HG02970 (cell line): ENCODE results near the gene SMPD2.

ENCODE experiments used
- ATAC-seq: cut with Tn5 transposase; IDR thresholded peaks from one replicate; pipeline ENCODE4 v1.9.1; 2021; ENCODE audit warnings: mild to moderate bottlenecking, moderate library complexity, moderate number of reproducible peaks; ENCODE audit not compliant: unreplicated experiment, low FRiP score

SMPD2 gene, protein sequence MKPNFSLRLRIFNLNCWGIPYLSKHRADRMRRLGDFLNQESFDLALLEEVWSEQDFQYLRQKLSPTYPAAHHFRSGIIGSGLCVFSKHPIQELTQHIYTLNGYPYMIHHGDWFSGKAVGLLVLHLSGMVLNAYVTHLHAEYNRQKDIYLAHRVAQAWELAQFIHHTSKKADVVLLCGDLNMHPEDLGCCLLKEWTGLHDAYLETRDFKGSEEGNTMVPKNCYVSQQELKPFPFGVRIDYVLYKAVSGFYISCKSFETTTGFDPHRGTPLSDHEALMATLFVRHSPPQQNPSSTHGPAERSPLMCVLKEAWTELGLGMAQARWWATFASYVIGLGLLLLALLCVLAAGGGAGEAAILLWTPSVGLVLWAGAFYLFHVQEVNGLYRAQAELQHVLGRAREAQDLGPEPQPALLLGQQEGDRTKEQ

DNA sequence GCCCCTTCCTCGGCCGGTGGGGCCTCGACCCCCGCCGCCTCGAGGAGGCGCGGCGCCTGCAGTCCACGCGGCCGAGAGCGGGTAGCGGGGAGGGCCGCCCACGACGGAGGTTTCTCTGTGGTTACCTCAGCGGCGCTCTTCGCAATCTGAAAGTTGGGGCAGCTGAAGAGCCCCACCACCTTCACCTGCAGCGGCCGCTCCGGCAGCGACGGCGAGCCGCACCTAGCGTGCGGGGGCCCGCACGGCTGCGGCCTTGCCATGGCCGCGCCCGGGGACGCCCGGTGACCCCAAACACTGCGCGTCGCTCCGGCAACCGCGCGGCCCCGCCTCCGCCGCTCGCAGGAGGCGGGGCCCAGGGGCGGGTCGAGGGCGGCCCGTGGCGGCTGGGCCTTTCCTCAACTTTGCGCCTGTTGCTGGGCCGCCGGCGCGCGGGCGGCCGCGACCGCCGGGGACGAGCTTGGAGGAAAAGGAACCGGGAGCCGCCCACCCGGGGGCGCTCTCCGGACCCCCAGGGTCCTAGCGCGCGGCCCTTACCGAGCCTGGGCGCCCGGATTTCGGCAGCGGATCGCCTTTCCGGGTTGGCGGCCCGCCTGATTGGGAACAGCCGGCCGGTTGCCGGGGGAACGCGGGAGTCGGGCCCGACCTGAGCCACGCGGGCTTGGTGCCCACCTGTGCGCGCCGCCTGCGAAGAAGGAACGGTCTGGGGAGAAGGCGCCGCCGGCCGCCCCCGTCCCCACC lies at the start of gene SMPD2, which contains the start of gene PPIL6:
TSS of gene SMPD2 (plus strand) at position 394 of the 738 bp plus-strand sequence. CDS start 398 bp downstream, outside the sequence.
TSS of gene PPIL6 (minus strand) at position 298 of the 738 bp plus-strand sequence. CDS start at position 260, 38 bp downstream.
- ATAC-seq: peak; percentile 91

DNA sequence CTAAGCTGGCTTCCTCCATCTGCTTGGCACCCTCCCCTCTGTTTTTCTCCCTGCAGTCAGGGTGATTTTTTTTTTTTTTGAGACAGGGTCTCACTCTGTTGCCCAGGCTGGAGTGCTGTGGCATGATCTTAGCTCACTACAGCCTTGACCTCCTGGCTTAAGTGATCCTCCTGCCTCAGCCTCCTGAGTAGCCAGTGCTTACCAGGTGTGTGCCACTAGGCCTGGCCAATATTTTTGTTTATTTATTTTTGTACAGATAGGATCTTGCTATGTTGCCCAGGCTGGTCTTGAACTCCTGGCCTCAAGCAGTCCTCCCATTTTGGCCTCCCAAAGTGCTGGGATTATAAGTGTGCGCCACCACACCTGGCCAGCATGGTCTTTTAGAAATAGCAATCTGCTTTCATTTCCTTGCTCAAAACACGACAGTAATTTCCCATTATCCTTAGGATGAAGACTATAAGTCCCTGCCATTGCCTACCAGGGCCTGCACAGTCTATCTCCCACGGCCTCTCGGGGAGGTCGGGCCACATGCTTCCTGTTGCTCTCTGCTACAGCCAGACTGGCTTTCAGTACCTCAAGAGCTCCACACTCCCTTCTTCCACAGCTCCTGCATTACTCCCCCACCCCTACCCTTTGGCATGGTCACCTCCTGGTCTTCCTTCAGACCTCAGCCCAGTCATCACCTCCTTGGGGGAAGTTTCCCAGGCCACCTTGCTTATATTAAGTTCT lies 47.2 kb upstream of the SMPD2 start:
- no peak for ATAC-seq

DNA sequence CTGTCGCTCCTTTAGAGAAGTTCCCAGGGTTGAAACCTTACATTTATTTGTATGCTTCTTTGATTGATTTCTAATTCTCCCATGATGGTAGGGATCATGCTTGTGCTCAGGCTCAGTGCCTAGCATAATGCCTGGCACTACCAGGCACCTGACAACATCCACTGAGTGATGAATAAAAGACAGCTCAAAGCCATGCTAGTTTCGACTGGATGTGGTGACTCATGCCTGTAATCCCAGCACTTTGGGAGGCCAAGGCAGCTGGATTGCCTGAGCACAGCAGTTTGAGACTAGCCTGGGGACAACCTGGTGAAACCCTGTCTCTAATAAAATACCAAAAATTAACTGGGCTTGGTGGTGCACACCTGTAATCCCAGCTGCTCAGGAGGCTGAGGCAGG lies 46.6 kb upstream of the SMPD2 start:
- no peak for ATAC-seq

DNA sequence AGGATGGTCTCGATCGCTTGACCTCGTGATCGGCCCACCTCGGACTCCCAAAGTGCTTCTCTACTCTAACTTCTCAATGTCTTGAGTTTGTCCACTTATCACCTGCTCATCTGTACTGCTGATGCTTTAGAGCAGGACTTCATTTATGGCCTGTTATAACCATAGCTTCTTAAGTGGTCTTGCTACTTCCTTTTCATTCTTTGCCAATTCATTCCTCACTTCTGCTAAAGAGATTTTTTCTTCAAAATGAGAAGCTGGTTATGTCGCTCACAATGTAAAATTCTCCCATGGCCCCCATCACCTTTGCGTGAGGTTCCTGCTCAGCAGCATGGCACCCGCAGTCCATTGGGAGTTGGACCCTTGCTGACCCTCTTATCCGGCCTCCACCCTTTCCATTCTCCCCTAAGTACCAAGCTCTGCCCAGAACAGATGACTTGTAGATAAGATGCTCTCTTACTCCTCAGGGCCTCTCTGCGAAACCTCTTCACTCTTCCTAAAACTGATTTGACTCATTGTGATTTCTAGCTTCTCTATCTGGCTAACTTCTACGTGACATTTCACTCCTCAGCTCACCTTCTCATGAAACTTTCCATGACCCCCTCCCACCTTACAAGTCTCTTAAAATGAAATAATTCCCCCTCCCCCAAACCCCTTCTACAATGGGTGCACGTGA lies 44.3 kb upstream of the SMPD2 start:
- no peak for ATAC-seq

DNA sequence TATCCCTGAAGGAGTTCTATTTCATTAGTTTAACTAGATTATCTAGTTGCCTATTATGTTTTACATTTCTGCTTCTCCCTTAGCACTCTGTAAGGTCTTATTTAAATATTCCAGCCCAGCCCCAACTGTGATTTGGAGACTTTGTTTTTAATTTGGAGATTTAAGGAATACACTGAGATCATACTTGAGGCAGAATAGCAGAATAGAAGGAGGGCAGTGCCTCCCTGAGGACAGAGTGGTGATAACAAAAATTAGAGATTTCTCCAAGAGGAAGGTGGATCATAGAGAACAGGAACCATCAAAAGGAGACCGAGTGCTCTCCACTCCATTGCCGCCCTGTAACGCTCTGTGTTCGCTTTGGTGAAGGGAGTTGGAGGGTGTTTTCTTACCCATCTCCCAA lies 43.5 kb upstream of the SMPD2 start:
- ATAC-seq: no peak

DNA sequence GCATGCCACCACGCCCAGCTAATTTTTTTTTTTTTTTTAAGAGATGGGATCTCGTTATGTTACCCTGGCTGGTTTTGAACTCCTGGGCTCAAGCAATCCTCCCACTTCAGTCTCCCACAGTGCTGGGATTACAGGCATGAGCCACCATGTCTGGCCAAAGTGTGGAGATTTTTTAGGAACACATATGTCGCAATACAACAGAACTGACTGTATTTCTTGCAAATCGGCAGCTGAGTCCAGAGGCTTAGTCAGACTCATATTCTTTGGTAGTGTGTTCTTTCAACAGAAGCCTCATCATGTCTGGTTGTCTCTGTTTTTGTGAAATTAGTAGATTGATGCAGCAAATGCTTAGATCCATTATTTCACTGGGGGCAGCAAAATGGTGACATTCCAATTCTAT lies 34.3 kb upstream of the SMPD2 start:
- ATAC-seq: no peak

DNA sequence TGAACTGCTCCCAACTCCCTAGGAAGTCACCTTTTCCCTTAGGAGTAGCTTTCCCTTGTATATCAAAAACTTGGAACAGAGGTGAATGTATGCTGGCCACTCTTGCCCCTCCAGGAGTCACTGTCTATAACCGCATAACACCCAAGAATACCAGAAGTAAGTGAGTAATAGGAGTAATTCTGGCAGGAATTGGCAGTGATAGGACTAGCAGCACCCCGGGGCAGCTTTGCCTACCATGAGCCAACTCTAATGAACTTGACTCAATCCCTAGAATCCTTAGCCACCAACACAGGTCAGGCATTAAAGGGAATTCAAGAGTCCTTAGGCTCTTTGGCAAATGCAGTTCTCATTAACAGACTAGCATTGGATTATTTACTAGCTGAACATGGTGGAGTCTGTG lies 29.5 kb upstream of the SMPD2 start:
- no peak for ATAC-seq

DNA sequence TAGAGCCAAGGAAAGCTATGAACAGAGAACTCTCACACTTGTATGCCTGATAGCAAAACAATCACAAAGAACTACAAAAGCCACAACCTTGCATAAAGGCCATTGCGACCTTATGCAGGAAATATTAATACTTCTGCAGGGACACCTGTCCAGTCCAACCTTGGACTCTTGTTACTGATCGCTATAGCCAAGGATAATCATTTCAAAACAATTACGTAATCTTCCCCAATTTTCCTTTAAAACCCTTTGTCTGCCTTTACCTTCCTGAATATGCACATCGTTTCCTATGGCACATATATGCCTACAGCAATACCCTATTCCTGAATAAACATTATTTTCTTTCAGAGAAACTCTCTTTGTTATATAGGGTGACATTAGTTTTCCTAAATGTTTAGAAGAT lies 22.9 kb upstream of the SMPD2 start:
- no peak for ATAC-seq

DNA sequence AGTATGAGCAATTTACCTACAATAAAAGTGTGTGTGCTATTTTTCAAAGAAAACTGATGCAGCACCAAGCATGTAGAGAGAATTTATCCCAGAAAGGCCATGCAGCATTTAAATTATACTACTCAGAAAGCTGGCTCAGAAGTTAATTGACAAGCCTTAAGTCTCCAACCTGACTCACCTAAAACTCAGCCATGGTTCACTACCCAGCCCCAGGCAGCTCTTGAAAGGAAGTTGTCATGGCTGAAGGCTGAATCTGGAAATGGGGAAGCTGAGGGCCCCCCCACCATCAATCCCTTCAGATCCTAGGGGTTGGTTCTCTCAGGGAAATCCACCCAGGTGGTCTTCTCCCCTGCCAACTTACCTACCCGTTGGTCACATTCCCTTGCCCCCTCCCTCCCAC lies 19.8 kb upstream of the SMPD2 start:
- no peak for ATAC-seq

DNA sequence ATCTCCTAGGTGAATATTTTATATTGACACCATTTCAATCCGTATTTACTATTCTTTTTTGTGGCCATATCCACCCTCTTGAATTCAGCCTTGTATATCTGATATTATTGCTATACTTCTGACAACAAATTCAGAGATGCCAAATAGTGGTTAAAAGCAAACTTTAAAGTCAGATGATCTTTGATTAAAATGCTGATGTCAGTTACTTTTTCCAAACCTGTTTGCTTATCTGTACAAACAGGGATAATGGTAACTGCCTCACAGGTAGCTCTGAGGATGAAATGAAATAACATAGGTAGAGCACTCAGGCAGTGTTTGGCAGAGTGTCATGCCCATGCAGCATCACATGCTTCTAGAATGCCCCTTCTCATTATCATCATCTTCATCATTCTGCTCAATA lies 19.3 kb upstream of the SMPD2 start:
- ATAC-seq: no peak

DNA sequence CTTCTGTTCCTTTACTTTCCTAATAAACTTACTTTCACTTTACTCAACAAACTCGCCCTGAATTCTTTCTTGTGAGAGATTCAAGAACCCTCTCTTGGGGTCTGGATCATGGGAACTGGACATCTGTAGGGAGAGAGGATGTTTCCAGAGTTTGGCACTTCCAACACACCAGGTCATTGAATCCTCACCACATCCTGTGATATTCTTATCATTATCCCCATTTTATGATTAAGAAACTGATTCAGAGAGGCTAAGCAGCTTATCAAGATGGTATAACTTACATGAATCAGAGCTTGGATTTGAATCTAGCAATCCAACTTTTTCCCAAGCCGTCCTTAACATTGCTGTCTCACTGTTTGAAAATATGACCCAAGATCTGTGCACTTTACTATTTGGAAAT lies 15.6 kb upstream of the SMPD2 start:
- ATAC-seq: no peak

DNA sequence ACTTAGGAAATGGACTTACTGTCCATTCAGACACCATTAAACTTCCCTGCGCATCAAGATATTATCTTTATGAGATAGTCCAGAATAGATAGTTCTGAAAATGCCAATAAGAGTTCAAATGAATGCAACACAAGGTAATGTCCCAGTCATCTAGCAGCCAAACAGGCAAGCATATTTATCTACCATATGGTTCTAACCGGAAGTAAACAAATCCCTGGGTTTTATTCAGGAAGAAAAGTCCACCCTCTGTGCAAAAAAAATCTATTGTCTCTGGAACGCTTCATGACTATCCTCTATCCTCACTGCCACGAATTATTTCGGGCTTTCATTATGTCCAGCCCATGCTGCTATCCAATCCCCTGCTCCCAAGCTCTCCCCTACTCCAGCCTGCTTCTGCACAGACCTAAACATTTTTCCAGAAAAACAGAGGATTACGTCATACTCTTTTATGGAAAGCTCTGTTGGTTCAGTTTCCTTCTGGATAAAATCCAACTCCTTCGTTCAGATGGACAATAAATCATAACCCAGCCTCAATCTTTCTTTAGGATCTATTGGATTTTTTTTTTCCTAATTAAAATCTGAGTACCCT lies 11.5 kb upstream of the SMPD2 start:
- no peak for ATAC-seq

DNA sequence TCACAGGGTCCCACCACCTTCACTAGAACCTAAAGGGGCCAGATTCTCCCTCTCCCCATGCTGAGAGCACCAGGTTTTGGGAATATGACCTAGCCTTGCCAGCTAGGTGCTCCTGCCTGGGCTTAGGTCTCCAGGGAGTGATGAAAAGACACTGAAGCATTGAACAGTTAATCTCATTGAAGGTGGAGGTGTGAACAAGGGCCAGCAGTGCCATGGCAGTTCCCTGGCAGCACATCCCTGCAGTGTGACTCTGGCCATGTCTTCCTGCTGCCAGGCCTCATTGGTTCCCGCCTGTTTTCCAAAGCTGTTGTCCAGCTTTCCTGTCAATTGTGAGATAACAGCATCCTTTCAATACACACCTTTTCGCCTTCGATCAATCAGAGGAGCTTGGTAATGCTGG lies 11.0 kb upstream of the SMPD2 start:
- ATAC-seq: no peak

DNA sequence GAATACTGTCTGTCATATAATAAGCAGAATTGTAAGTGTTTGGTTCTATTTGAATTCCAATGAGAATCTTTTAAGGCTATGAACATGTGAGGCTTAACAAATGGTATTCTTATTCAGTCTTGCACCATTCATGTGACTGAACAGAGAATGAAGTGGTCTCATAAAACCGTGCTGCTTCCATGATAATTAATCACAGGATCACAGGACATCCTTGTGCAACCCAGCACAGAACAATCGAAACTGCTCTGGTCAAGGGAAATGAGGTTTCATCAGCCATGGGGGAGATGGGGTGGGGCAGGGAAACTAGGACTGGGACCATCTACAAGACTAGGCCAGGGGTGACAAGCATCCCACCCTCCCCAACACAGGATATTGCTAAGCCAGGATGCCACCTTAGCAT lies 6.1 kb upstream of the SMPD2 start:
- no peak for ATAC-seq

DNA sequence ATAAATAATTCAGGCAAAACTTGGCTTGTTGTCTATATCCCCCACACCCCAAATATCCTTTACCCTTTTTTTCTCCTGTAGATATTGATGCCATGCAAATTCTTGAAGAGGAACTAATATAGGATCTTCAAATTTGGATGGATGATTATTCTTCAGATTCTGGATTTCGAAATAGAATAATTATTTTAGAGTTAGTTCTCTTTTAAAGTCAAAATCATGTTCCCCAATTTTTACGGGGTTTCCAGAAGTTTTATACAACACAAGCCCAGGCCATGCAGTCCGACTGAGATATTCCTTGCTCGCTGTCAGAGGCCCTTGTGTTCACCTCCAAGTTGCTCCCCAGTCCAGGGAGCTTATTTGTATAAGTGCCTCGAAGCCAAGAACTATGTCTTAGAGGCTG lies 4.5 kb upstream of the SMPD2 start:
- no peak for ATAC-seq

DNA sequence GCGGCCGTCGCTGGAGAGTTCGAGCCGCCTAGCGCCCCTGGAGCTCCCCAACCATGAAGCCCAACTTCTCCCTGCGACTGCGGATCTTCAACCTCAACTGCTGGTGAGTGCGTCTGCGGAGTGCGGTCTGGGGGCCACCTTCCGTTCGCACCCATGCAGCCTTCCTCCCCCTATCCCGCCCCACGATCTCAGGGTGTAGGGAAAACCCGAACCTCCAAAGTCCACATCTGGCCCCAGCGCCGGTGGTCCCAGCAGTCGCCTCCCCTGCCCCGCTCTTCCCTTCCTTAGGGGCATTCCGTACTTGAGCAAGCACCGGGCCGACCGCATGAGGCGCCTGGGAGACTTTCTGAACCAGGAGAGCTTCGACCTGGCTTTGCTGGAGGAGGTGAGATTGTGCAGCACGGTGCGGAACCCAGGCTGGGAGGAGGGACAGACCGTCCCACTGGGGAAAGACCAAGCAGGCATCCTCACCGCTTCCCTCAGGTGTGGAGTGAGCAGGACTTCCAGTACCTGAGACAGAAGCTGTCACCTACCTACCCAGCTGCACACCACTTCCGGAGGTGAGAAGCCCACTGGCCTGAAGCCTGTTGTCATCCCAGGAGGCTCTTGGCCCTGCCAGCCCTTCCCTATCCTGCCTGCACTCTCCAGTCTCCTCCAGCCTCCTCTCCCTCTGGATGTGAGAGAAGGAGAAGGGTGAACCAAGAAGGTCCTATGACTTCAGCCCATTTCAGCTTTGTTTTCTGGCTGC lies 719 bp downstream of the SMPD2 start:
- peak; percentile 7 for ATAC-seq

DNA sequence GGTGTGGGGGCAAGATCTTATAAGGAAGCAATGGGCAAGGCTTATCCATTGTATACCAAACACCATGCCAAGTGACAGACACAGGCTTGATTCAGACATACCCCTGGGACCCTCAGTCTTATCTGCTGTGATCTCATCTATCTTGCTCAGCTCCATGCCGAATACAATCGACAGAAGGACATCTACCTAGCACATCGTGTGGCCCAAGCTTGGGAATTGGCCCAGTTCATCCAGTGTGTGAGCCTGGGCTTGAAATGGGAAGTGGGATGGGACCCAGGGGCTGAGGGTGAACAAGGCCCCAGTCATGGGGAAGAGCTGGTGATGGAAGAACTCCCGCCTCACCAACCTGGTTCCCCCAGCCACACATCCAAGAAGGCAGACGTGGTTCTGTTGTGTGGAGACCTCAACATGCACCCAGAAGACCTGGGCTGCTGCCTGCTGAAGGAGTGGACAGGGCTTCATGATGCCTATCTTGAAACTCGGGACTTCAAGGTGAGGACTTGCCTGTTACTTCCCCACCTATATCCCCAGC lies 1.9 kb downstream of the SMPD2 start:
- no peak for ATAC-seq

DNA sequence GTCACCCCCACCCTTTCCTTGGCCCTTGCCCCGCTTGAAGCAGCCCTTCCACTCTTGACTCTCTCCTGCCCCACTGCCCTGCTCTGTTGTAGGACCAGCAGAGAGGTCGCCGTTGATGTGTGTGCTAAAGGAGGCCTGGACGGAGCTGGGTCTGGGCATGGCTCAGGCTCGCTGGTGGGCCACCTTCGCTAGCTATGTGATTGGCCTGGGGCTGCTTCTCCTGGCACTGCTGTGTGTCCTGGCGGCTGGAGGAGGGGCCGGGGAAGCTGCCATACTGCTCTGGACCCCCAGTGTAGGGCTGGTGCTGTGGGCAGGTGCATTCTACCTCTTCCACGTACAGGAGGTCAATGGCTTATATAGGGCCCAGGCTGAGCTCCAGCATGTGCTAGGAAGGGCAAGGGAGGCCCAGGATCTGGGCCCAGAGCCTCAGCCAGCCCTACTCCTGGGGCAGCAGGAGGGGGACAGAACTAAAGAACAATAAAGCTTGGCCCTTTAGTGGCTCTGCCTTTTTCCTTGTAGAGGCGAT lies 3.0 kb downstream of the SMPD2 start:
- ATAC-seq: no peak

DNA sequence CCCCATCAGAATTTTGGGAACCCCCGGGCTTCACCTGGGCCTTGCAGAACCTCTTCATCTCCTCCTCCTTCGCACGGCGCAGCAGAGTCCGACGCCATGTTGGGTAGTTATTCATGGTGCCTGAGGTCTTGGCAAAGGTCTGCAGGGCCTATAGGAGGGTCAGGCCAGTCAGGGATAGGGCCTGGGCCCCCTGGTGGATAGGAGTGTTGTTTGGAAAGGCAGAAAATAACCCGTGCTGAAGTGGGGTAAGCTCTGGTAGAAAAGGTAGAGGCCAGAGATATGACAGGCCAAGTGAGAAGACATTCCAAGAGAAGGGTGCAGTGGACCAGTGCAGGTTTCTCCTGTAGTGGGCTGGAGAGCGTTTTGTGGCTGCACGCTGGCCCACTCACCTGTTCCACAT lies 4.9 kb downstream of the SMPD2 start:
- no peak for ATAC-seq
